ENCODE results near the gene FOXB1. TPM values are rescaled to one million over a fixed set of nuclear protein-coding genes. Genes with fewer than 3 reads are reported as not detected.

The FOXB1 gene
- total RNA-seq, 1 donor from 2014 or later: not detected

DNA sequence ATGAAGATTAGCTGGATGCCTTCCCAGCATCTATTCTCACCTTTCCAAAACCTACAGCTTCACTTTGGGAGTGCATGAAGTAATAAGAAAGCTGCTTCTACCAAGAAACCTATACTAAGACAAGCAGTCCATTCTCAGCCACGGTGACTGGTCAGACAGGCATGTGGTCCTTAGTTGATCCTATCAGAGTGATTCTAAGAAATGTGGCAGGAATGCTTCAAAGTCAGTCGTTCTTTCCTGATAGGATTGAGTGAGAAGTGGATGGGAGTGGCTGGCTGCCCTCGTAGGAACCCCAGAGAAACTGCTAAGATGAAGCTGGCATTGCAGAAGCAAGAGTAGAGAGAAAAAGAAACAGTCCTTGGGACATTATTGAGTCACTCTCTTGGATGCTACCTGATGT is 16.6 kb downstream of the FOXB1 start:
- DNase-seq: no peak

DNA sequence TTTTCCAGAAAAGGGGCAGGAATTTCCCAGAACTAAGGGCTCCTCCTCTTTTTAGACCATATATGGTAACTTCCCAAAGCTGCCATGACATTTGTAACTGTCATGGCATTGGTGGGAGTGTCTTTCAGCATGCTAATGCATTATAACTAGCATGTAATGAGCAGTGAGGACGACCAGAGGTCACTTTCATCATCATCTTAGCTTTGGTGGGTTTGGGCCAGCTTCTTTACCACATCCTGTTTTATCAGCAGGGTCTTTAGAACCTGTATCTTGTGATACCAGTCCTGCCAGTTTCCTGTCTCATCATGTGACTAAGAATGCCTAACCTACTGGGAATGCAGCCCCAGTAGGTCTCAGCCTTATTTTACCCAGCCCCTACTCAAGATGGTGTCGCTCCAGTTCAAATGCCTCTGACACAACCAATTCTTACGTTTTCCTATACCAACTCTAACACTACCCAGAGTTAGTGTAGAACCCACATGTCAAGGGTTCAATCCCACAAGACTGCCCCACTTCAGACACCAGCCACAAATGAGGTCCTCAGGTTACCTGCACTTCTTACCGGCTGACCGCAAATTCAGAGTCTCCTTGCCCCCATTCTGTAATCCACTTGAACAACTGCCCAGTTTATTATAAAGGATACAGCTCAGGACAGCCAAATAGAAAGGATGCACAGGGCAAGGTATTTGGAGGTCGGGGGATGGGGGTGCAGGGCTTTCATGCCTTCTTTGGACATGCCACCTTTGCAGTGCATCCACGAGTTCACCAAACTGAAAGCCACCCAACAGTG is 17.7 kb downstream of the FOXB1 start:
- no peak for DNase-seq

DNA sequence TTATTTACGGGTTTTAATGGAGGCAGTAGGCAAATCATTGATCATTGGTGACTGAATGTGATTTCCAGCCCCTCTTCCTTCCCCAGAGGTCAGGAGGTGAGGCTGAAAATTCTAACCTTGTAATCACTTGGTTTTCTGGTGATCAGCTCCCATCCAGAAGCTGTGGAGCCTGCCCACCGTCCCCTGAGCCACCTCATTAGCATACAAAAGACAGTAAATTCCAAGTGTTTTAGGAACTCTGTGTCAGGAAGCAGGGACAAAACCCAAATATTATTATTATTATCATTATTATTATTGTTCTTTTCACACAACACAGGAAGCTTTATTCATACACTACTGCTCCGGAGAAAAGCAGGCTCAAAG is 18.2 kb downstream of the FOXB1 start:
- DNase-seq: no peak

DNA sequence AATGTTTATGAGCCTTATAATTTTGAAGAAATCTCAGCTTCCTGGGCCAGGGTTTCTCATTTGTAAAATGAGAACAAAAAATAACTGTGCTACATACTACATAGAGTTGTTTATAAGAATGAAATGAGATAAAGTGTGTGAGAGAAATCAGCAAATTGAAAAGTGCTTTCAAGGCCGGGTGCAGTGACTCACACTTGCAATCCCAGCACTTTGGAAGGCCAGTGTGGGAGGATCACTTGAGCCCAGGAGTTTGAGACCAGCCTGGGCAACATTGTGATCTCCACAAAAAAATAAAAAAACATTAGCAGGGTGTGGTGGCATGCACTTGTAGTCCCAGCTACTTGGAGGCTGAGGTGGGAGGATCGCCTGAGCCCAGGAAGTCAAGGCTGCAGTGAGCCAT is 22.4 kb downstream of the FOXB1 start:
- no peak for DNase-seq

DNA sequence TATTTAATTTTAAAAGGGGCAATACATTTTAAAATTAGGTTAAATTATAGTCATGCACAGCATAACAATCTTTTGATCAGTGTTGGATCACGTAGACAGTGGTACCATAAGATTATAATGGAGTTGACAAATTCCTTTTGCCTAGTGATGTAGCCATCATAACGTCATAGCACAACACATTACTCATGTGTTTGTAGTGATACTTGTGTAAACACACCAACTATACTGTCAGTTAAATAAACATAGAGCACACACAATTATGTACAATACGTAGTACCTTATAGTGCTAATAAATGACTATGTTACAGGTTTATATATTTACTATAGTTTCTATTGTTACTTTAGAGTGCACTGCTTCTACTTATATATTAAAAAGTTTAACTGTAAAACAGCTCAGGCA is 31.2 kb downstream of the FOXB1 start:
- no peak for DNase-seq

DNA sequence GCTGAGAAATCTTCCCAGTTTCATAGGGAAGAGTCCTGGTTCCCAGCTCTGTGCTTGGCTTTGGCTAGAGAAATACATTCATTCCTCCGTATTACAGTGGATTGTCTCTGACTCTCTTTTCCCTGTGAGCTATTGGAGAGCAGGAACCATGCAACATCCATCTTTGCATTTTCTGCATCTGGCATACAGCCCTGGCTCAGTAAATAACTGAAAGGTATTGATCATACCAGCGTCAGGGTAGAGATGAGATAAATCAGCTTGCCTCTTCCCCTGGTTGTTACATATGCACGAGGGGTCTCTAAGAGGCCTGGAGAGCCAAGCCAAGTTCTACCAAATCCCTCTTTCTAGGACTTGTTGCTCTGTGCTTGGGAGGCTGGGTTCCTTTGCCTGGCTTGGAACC is 35.2 kb downstream of the FOXB1 start:
- no peak for DNase-seq

DNA sequence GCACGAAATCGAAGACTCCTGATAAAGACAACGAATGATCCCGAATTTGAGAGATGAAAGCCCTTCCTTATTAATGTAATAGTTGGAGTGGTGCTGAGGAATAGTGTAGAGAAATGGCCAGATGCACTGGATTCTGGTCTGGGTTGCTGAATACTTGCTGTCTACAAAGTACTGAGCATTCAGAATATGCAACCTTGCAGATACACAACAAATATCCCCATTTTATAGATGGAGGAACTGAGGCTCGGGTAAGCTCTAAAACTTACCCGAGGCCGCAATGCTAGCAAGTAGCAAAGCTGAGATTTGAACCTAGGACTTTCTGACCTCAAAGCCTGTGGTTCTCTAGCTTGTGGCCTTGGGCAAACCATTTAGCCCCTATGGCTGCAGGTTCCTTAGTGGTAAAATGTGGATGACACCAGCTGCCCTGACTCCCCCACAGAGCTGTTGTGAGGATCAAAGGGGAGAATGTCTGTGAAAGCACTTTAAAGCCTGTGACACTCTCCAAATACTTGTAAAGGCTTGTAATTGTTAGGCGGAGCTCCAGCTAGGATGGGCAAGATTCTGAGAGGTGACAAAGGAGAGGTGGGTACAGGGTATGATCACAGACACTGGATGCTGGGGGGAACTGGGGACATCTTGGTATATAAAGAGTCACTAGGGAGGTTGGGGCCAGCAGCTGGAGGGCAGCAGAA is 39.8 kb downstream of the FOXB1 start:
- no peak for DNase-seq

DNA sequence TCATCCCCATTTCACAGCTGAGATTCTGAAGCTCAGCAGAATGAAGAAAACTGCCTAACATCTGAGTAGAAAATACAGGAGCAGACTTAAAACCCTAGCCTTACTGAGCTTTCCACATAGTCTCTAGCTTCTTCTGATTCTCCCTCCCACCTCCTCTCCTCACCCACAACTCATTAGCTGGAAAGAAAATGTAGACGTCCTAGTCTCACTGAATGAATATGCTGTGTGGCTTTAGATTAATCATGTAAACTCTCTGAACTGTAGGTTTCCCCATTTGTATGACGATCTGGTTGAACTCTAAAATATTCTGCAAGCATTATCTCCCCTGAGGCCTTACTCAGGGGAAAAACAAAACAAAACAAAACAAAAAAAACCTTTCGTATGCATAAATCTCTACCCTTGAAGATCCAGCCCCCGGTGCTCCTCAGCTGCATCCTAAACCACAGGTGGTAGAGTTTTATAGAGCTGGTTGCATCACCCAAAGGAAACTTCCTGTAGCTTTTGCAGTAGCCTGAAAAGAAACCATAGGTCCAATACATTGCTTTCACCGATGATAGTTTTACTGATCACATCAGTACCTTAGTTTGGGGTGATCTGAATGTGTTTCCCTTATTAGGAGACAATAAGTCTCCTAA is 40.6 kb downstream of the FOXB1 start:
- no peak for DNase-seq

DNA sequence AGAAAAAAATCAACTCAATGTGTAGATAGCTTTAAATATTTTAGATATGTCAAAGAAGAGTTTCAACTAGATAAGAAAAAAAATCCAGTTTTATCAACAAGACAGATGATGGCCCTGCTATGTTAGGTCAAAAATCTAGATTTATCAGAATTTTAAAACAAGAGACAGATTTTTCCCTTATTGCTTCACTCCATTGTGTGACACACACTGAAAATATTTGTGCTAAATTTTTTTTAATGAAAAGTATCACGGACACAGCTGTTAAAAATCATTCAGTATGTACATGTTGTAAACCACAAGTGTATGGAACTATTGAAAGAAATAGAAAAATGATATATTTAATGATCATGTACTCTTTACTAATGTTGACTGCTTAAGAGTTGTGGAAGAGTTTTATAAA is 43.6 kb downstream of the FOXB1 start:
- DNase-seq: no peak

DNA sequence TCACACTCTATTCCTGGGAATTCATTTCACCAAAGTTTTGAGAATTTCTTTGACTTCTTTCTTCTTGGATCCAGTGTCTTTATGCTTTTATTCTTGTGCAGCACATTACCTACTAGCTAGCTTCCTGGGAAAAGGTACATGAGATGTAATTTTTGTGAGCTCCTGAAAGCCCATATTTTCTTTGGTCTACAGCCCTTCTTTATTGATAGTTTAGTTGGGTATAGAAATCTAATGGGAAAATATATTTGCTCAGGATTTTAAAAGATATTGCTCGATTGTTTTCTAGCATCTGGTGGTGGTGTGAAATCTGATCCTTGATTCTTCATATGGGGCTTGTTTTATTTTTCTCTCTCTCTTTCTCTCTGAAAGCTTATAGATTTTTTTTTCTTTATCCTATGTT is 45.8 kb downstream of the FOXB1 start:
- DNase-seq: no peak

DNA sequence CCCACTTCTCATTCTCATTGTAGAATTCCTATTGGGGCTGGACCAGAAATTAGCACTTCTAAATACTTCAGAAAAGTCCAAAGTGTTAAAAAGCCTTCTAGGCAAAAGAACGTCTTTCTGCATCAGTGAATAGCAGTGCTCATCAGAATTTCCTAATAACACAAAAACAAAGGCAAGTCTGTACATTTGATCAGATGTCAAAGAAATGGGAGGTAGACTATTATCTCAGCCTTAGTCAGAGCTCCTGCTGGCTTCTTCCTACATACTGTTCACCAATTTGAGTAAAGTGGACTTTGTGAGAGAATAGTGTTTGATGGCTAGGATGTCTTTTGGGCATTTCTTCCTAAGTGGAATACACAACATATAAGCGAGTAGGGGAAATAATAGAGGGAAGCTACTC is 48.7 kb downstream of the FOXB1 start:
- no peak for DNase-seq

DNA sequence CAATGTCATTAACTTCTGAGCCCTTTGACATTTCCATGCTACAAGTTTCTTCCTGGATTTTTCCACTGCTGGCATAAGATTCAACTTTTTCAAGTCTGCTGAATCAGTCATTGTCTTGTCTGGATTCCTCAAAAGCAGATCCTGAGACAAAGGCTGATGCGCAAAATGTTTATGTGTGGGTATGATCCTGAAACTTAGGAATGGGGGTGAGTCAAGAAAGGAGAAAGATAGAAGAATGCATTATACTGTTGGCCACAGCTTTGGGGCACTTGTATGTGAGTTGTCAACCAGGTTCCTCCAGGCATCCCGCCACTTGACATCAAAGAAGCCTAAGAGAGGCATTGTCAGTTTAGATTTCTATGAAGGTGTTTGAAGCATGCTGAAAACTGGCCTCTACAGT is 50.4 kb downstream of the FOXB1 start:
- no peak for DNase-seq
